ENCODE measurements around the gene OSBPL2.

The OSBPL2 gene

GRCh38 chr20:62217913-62218773 lies 20.2 kb upstream of the OSBPL2 start:
- no peak for TF ChIP-seq CTCF (IDR thresholded peaks at IDR 0.05; ENCODE audit: insufficient read depth, low read length, poor library complexity, severe bottlenecking)
- no peaks in the 10 kb centered on the region; the same call in 1 of the 2 replicates for H3K27me3 ChIP-seq (replicated peaks; ENCODE audit: control insufficient read depth, insufficient read depth, low read length)

GRCh38 chr20:62219101-62219991 lies 19.0 kb upstream of the OSBPL2 start:
- DNase-seq (ENCODE audit: extremely low read depth, insufficient read length), result no peak
- no peaks in the 10 kb centered on the region; the same call in 1 of the 2 replicates for H3K27me3 ChIP-seq (replicated peaks; ENCODE audit: control insufficient read depth, insufficient read depth, low read length)
- no peak overlapping the region for H3K4me3 ChIP-seq (replicated peaks; ENCODE audit: low read depth, low read length)
- no peak for TF ChIP-seq CTCF (IDR thresholded peaks at IDR 0.05; ENCODE audit: insufficient read depth, low read length, poor library complexity, severe bottlenecking)
- H3K36me3 ChIP-seq (ENCODE audit: control insufficient read depth, insufficient read depth, low read length), result no peaks in the 10 kb centered on the region

More at GRCh38 chr20:62217913-62218773, 20.2 kb upstream of the OSBPL2 start:
- Histone ChIP-seq H3K4me3 (replicated peaks; ENCODE audit: low read depth, low read length) (no peak overlapping the region), H3K36me3 (ENCODE audit: control insufficient read depth, insufficient read depth, low read length) (no peaks in the 10 kb centered on the region)
- no peak for DNase-seq (ENCODE audit: extremely low read depth, insufficient read length)

- H3K27me3 ChIP-seq (replicated peaks; ENCODE audit: control insufficient read depth, insufficient read depth, low read length), result no peaks in the 10 kb centered on the region; the same call in 1 of the 2 replicates
- no peak within 1 kb of the TSS; the same call in 1 of the 2 replicates for H3K4me3 ChIP-seq (replicated peaks; ENCODE audit: low read depth, low read length)
- TF ChIP-seq CTCF (IDR thresholded peaks at IDR 0.05; ENCODE audit: insufficient read depth, low read length, poor library complexity, severe bottlenecking), result no peak
- no peak for DNase-seq (ENCODE audit: extremely low read depth, insufficient read length)
- H3K36me3 ChIP-seq (ENCODE audit: control insufficient read depth, insufficient read depth, low read length), result no peaks in the 10 kb centered on the region
These were observed 18.2 kb upstream of the OSBPL2 start, which contains the start of gene HRH3 for GRCh38 chr20:62219992-62220665. Gene HRH3 (minus strand): TSS chr20:62220278. CDS start chr20:62219970, 308 bp downstream.

GRCh38 chr20:62220666-62221568 lies 17.4 kb upstream of the OSBPL2 start:
- H3K4me3 ChIP-seq (replicated peaks; ENCODE audit: low read depth, low read length), result no peak overlapping the region
- DNase-seq (ENCODE audit: extremely low read depth, insufficient read length), result no peak
- H3K36me3 ChIP-seq (ENCODE audit: control insufficient read depth, insufficient read depth, low read length), result no peaks in the 10 kb centered on the region
- TF ChIP-seq CTCF (IDR thresholded peaks at IDR 0.05; ENCODE audit: insufficient read depth, low read length, poor library complexity, severe bottlenecking), result no peak
- H3K27me3 ChIP-seq (replicated peaks; ENCODE audit: control insufficient read depth, insufficient read depth, low read length), result no peaks in the 10 kb centered on the region; the same call in 1 of the 2 replicates

Data from GM06990 (cell line).